HEK293 (cell line): Measurements from ENCODE around the gene FAM89B.
A peak's percentile ranks its signal among the peaks of the same experiment; 100 is the strongest.

Source experiments
- EGR2 ChIP-seq: fragments of 450-650 bp; formaldehyde crosslinking; IDR thresholded peaks from 2 replicates; pipeline ENCODE4 v1.5.1; 2016; ENCODE audit warnings: low read depth, missing biosample characterization, missing genetic modification characterization
- GLI4 ChIP-seq: fragments of 450-650 bp; formaldehyde crosslinking; IDR thresholded peaks from 2 replicates; pipeline ENCODE4 v1.5.1; 2016; ENCODE audit warnings: missing biosample characterization, missing genetic modification characterization
- HOXA7 ChIP-seq: sonication (generic); formaldehyde crosslinking; IDR thresholded peaks from 2 replicates; pipeline ENCODE4 v1.8.1; 2022; ENCODE audit warnings: missing genetic modification reagents, borderline replicate concordance
- IKZF3 ChIP-seq: fragments of 450-650 bp; IDR thresholded peaks from 2 replicates; pipeline ENCODE4 v1.5.0; 2018; ENCODE audit warnings: missing biosample characterization, mild to moderate bottlenecking, missing genetic modification characterization, moderate library complexity
- KLF1 ChIP-seq: fragments of 450-650 bp; formaldehyde crosslinking; IDR thresholded peaks from 2 replicates; pipeline ENCODE4 v1.5.1; 2016; ENCODE audit warnings: missing biosample characterization, missing genetic modification characterization
- KLF8 ChIP-seq: fragments of 450-650 bp; formaldehyde crosslinking; IDR thresholded peaks from 2 replicates; pipeline ENCODE4 v1.5.1; 2016; ENCODE audit warnings: missing biosample characterization, missing genetic modification characterization
- MYNN ChIP-seq: fragments of 450-650 bp; formaldehyde crosslinking; IDR thresholded peaks from 2 replicates; pipeline ENCODE4 v1.5.1; 2016; ENCODE audit warnings: missing biosample characterization, missing genetic modification characterization, borderline replicate concordance
- TSHZ1 ChIP-seq: fragments of 450-650 bp; formaldehyde crosslinking; IDR thresholded peaks from 2 replicates; pipeline ENCODE4 v1.5.1; 2016; ENCODE audit warnings: missing biosample characterization, missing genetic modification characterization, borderline replicate concordance
- ZBTB11 ChIP-seq: fragments of 450-650 bp; formaldehyde crosslinking; conservative IDR thresholded peaks from 2 replicates; pipeline ENCODE4 v1.5.1; 2016; ENCODE audit warnings: low read depth, missing biosample characterization, missing genetic modification characterization
- ZEB2 ChIP-seq: fragments of 450-650 bp; formaldehyde crosslinking; IDR thresholded peaks from 2 replicates; pipeline ENCODE4 v1.5.1; 2016; ENCODE audit warnings: missing biosample characterization, missing genetic modification characterization
- ZNF10 ChIP-seq: fragments of 450-650 bp; formaldehyde crosslinking; IDR thresholded peaks from 2 replicates; pipeline ENCODE4 v1.5.1; 2017; ENCODE audit warnings: missing biosample characterization, missing genetic modification characterization
- ZNF26 ChIP-seq: fragments of 450-650 bp; formaldehyde crosslinking; IDR thresholded peaks from 2 replicates; pipeline ENCODE4 v1.5.1; 2016; ENCODE audit warnings: missing biosample characterization, missing genetic modification characterization
- ZNF266 ChIP-seq: fragments of 450-650 bp; formaldehyde crosslinking; IDR thresholded peaks from 2 replicates; pipeline ENCODE4 v1.5.1; 2016; ENCODE audit warnings: missing biosample characterization, missing genetic modification characterization, low read depth
- ZNF366 ChIP-seq: fragments of 450-650 bp; formaldehyde crosslinking; conservative IDR thresholded peaks from 2 replicates; pipeline ENCODE4 v1.5.1; 2016; ENCODE audit warnings: missing biosample characterization, missing genetic modification characterization
- ZNF426 ChIP-seq: fragments of 450-650 bp; formaldehyde crosslinking; IDR thresholded peaks from 2 replicates; pipeline ENCODE4 v1.5.1; 2017; ENCODE audit warnings: missing biosample characterization, missing genetic modification characterization, mild to moderate bottlenecking, inconsistent platforms, moderate library complexity
- ZNF449 ChIP-seq: fragments of 450-650 bp; formaldehyde crosslinking; IDR thresholded peaks from 2 replicates; pipeline ENCODE4 v1.5.1; 2017; ENCODE audit warnings: missing biosample characterization, mild to moderate bottlenecking, missing genetic modification characterization, moderate library complexity
- TF ChIP-seq, protein P1 (sequence below): fragments of 450-650 bp; formaldehyde crosslinking; IDR thresholded peaks from 2 replicates; pipeline ENCODE4 v1.5.1; 2016; ENCODE audit warnings: missing biosample characterization, missing genetic modification characterization
- TF ChIP-seq, protein P2 (sequence below): fragments of 450-650 bp; formaldehyde crosslinking; IDR thresholded peaks from 2 replicates; pipeline ENCODE4 v1.5.1; 2016; ENCODE audit warnings: missing biosample characterization, missing genetic modification characterization
- TF ChIP-seq, protein P3 (sequence below): fragments of 450-650 bp; formaldehyde crosslinking; IDR thresholded peaks from 2 replicates; pipeline ENCODE4 v1.5.1; 2016; ENCODE audit warnings: missing biosample characterization, missing genetic modification characterization, low read depth

Gene FAM89B

DNA sequence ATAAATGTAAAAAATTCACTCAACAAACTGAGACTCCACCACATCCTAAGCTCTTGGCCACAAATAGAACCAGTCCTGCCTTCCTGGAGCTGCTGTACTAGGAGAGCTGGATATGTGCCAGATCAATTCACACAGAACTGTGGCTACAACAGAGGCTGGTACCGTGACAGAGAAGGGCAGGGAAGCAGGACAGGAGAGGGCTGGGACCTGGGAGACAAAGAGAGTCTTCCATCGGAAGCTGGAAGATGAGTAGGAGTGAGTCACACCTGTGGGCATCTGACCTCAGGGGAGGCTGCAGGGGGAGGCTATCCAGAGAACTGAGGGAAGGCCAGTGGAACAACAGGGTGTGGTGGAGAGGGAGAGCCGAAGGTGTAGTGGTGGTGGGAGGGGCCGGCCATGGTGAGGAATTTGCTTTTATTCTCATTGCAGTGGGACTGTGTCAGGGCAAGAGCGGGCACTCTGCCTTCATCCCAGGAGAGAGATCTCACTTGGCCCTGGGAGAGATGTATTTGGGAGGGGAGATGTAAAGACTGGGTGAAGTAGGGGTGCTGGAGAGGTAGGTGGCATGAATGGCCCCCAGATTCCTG lies 12.3 kb upstream of the FAM89B start (continued):
- TF ChIP-seq ZNF449 (tag by site-specific recombination) (no peak), EGR2 (tag by site-specific recombination) (peak; percentile 17; the same call in 1 of the 2 replicates), ZEB2 (tag by site-specific recombination) (0 out of 2 replicates have a peak, but pooled peaks have one; percentile 25), TSHZ1 (tag by site-specific recombination) (peak; percentile 13; the same call in 1 of the 2 replicates), KLF1 (tag by site-specific recombination) (peak; percentile 75), ZNF366 (peak; percentile 73), ZBTB11 (tag by site-specific recombination) (no peak), ZNF26 (tag by site-specific recombination) (no peak), HOXA7 (CRISPR knock-in tag) (no peak), KLF8 (tag by site-specific recombination) (peak; percentile 40; the same call in 1 of the 2 replicates), MYNN (tag by site-specific recombination) (peak; percentile 67), ZNF266 (tag by site-specific recombination) (no peak), IKZF3 (0 out of 2 replicates have a peak, but pooled peaks have one; percentile 7), ZNF426 (tag by site-specific recombination) (no peak), GLI4 (no peak), ZNF10 (tag by site-specific recombination) (no peak)
- TF ChIP-seq, protein P1, sequence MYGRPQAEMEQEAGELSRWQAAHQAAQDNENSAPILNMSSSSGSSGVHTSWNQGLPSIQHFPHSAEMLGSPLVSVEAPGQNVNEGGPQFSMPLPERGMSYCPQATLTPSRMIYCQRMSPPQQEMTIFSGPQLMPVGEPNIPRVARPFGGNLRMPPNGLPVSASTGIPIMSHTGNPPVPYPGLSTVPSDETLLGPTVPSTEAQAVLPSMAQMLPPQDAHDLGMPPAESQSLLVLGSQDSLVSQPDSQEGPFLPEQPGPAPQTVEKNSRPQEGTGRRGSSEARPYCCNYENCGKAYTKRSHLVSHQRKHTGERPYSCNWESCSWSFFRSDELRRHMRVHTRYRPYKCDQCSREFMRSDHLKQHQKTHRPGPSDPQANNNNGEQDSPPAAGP (tag by site-specific recombination) = peak; percentile 79; the same call in 1 of the 2 replicates
- TF ChIP-seq, protein P2, sequence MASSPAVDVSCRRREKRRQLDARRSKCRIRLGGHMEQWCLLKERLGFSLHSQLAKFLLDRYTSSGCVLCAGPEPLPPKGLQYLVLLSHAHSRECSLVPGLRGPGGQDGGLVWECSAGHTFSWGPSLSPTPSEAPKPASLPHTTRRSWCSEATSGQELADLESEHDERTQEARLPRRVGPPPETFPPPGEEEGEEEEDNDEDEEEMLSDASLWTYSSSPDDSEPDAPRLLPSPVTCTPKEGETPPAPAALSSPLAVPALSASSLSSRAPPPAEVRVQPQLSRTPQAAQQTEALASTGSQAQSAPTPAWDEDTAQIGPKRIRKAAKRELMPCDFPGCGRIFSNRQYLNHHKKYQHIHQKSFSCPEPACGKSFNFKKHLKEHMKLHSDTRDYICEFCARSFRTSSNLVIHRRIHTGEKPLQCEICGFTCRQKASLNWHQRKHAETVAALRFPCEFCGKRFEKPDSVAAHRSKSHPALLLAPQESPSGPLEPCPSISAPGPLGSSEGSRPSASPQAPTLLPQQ (tag by site-specific recombination) = peak; percentile 23; the same call in 1 of the 2 replicates
- TF ChIP-seq, protein P3, sequence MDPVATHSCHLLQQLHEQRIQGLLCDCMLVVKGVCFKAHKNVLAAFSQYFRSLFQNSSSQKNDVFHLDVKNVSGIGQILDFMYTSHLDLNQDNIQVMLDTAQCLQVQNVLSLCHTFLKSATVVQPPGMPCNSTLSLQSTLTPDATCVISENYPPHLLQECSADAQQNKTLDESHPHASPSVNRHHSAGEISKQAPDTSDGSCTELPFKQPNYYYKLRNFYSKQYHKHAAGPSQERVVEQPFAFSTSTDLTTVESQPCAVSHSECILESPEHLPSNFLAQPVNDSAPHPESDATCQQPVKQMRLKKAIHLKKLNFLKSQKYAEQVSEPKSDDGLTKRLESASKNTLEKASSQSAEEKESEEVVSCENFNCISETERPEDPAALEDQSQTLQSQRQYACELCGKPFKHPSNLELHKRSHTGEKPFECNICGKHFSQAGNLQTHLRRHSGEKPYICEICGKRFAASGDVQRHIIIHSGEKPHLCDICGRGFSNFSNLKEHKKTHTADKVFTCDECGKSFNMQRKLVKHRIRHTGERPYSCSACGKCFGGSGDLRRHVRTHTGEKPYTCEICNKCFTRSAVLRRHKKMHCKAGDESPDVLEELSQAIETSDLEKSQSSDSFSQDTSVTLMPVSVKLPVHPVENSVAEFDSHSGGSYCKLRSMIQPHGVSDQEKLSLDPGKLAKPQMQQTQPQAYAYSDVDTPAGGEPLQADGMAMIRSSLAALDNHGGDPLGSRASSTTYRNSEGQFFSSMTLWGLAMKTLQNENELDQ (tag by site-specific recombination) = no peak
